Bronchial epithelial cell (primary cell): ENCODE results near the gene ASXL1. TPM values are rescaled to one million over a fixed set of nuclear protein-coding genes. Genes with fewer than 3 reads are reported as not detected.
"Not testable (repeated sequence)": the region's sequence is repeated elsewhere in the genome, so short reads cannot be mapped to it uniquely, and the experiment has no call there.

Experiments
- DNase-seq: peaks from one replicate; pipeline ENCODE4 v3.0.0-alpha.2; 2010; ENCODE audit warnings: low read depth
- FAIRE-seq: peaks from 2 replicates; lab custom pipeline; 2011; peaks lifted over from hg19 to GRCh38; lab: Jason Lieb, UNC
- H3K27me3 ChIP-seq: 2 replicates; pipeline ENCODE4 v1.5.1; 2011; ENCODE audit warnings: low read length; ENCODE audit not compliant: control insufficient read depth, insufficient read depth
- H3K36me3 ChIP-seq: 2 replicates; pipeline ENCODE4 v1.5.1; 2011; ENCODE audit warnings: low read length; ENCODE audit not compliant: control insufficient read depth, insufficient read depth
- H3K4me3 ChIP-seq: 2 replicates; pipeline ENCODE4 v1.5.1; 2011; ENCODE audit warnings: mild to moderate bottlenecking, low read depth, low read length, control low read depth
- total RNA-seq: library from RNA; depleted of rRNA; stranded (reverse); fragments of >200 nt; gene quantifications from 2 replicates; pipeline ENCODE4 v1.2.1, GENCODE V29; 2014
- TF ChIP-seq, protein P1 (sequence below): IDR thresholded peaks from 2 replicates; pipeline ENCODE4 v1.5.1; 2011; ENCODE audit warnings: mild to moderate bottlenecking, moderate library complexity, low read length, control low read depth, inconsistent platforms; ENCODE audit not compliant: insufficient read depth, severe bottlenecking

The ASXL1 gene
- total RNA-seq, 1 donor from 2014 or later, result 17.6 TPM

DNA sequence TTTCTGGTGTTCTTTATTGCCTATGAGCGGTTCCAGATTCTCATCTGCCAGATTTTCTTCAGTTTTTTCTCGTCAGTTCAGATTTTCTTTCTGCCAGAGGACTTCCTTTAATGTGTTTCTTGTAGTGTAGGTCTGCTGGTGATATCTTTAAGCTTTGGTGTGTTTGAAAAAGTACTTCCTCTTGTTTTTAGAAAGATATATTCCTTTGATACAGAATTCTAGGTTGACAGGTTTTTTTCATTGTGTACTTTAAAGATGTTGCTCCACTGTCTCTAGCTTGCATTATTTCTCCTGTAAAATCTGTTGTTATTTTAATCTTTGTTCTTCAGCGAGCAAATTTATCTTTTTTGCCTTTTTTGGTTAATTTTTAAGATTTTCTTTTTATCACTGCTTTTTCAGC is 36.9 kb downstream of the ASXL1 start:
- Histone ChIP-seq H3K27me3 (no peaks in the 10 kb centered on the region), H3K4me3 (no peak overlapping the region), H3K36me3 (no peaks in the 10 kb centered on the region)
- DNase-seq (no peak), FAIRE-seq (no peak)
- TF ChIP-seq, protein P1, sequence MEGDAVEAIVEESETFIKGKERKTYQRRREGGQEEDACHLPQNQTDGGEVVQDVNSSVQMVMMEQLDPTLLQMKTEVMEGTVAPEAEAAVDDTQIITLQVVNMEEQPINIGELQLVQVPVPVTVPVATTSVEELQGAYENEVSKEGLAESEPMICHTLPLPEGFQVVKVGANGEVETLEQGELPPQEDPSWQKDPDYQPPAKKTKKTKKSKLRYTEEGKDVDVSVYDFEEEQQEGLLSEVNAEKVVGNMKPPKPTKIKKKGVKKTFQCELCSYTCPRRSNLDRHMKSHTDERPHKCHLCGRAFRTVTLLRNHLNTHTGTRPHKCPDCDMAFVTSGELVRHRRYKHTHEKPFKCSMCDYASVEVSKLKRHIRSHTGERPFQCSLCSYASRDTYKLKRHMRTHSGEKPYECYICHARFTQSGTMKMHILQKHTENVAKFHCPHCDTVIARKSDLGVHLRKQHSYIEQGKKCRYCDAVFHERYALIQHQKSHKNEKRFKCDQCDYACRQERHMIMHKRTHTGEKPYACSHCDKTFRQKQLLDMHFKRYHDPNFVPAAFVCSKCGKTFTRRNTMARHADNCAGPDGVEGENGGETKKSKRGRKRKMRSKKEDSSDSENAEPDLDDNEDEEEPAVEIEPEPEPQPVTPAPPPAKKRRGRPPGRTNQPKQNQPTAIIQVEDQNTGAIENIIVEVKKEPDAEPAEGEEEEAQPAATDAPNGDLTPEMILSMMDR, result no peak

DNA sequence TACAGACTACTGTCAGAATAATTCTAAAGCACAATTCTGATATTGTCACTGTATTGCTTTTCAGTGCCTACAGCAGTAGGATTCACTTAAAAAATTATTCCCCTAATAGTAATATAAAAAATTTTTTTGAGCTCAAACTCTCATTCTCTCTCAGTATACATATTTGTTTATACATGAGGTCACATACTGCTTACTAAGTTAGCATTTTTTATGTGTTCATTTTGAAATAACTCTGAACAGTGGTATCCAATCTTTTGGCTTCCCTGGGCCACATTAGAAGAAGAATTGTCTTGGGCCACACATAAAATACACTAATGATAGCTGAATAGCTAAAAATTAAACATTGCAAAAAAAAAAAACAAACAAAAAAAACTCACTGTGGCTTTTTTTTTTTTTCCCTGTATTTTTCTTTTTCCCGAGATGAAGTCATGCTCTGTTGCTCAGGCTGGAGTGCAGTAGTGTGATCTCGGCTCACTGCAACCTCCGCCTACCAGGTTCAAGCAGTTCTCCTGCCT is 38.6 kb downstream of the ASXL1 start:
- TF ChIP-seq, protein P1, result no peak
- no peaks in the 10 kb centered on the region for H3K36me3 ChIP-seq
- DNase-seq (no peak), FAIRE-seq (no peak)
- no peaks in the 10 kb centered on the region for H3K27me3 ChIP-seq
- no peak overlapping the region for H3K4me3 ChIP-seq

DNA sequence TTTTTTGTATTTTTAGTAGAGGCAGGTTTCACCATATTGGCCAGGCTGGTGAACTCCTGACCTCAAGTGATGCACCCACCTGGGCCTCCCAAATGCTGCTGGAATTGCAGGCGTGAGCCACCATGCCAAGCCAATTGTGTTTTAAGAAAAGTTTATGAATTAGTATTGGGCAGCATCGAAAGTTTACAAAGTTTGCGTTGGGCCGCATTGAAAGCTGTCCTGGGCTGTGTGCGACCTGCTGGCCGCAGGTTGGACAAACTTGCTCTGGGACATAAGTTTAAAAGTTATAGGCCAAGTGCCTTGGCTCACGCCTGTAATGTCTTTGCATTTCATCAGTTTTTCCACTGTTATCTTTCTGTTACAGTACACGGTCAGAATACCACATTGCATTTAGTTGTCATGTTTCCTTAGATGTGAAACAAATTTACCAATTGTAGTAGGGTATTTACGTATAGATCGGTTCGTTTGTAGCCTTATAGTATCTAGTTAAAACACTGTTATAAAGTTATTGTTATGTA is 39.5 kb downstream of the ASXL1 start:
- no peak for DNase-seq
- TF ChIP-seq, protein P1, result no peak
- Histone ChIP-seq H3K27me3 (no peaks in the 10 kb centered on the region), H3K36me3 (no peaks in the 10 kb centered on the region), H3K4me3 (no peak overlapping the region)
- no peak for FAIRE-seq

DNA sequence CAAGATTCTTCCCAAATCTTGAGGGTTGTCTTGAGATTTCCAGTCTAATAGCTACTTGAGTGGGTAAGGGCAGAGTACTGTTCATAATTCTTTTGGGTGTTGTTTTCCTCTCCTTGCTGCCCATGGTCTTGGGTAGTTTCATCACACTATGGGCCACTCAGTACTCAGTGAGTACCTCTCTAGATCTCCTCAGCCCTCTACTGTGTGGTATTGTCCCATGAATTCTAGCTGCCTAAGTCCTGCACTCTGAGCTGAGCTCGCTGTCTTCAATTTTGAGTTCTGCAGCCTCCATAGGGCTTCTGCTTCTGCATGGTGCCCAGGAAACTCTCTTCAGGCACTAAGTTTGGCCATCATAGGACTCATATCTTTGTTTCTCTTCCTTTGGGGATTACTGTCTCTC is 42.3 kb downstream of the ASXL1 start:
- H3K27me3 ChIP-seq, result no peaks in the 10 kb centered on the region
- FAIRE-seq (no peak), DNase-seq (no peak)
- H3K4me3 ChIP-seq, result no peak overlapping the region
- H3K36me3 ChIP-seq, result no peaks in the 10 kb centered on the region
- TF ChIP-seq, protein P1, result no peak

DNA sequence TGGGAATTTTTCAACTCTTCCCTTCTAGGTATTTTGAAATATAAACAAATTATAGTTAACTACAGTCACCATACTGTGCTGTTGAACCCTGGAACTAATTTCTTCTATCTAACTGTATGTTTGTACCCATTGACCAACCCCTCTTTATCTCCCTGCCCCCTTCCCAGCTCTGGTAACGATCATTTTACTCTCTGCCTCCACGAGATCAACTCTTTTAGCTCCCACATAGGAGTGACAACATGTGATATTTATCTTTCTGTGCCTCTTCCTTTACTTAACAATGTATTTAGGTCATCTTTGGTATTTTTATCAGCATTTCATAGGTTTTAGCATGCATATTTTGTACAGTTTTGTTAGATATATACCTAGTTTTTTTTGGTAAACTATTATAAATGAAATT is 45.9 kb downstream of the ASXL1 start:
- TF ChIP-seq, protein P1, result no peak
- no peaks in the 10 kb centered on the region for H3K27me3 ChIP-seq
- H3K36me3 ChIP-seq, result no peaks in the 10 kb centered on the region
- DNase-seq, result no peak
- no peak for FAIRE-seq
- H3K4me3 ChIP-seq, result no peak overlapping the region

DNA sequence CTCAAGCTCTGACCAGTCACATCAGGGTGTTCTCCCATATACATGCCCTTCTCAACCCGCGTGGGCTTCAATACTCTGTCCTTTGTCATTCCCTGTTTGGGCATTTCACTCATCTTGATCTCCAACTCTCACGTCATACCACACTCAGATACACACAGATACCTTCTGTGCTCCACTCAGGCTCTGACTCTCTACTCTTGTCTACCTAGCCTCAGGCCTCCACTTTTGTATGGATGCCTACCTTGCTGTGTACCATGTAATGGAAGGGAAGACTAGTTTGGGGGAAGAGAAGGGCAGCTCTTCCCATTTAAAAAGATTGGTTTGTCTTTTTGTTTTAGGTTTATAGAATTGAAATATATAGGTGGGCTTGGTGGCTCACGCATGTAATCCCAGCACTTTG is 48.6 kb downstream of the ASXL1 start:
- TF ChIP-seq, protein P1, result no peak
- H3K36me3 ChIP-seq, result no peaks in the 10 kb centered on the region

DNA sequence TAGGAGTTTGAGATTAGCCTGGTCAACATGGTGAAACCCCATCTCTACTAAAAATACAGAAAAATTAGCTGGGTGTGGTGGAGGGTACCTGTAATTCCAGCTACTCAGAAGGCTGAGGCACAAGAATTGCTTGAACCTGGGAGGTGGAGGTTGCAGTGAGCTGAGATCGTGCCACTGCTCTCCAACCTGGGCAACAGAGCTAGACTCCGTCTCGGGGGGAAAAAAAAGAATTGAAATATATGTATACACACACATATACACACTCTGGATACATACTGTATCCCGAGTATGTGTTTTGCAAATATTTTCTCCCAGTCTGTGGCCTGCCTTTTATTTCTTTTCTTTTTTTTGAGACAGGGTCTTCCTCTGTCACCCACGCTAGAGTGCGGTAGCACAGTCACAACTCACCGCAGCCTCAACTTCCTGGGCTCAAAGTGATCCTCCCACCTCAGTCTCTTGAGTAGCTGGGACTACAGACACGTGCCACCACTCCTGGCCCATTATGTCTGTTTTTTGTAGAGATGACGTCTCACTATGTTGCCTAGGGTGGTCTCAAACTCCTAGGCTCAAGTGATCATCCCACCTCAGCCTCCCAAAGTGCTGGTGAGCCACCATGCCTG is 49.1 kb downstream of the ASXL1 start:
- not testable (repeated sequence) for DNase-seq, H3K36me3 ChIP-seq, H3K4me3 ChIP-seq, H3K27me3 ChIP-seq, FAIRE-seq

More for the DNA sequence above, 48.6 kb downstream of the ASXL1 start:
- no peak for DNase-seq
- H3K27me3 ChIP-seq, result no peaks in the 10 kb centered on the region
- no peak overlapping the region for H3K4me3 ChIP-seq
- FAIRE-seq, result no peak
